GM21381 (cell line): ENCODE measurements around the gene SMURF2.

Source experiments
- ATAC-seq: cut with Tn5 transposase; IDR thresholded peaks from one replicate; pipeline ENCODE4 v1.9.1; 2021; ENCODE audit warnings: mild to moderate bottlenecking, moderate library complexity; ENCODE audit not compliant: unreplicated experiment

SMURF2 gene

GRCh38 chr17:64544742-64545141 is 117.4 kb downstream of the SMURF2 start:
- ATAC-seq, result no peak

- no peak for ATAC-seq
Measured at GRCh38 chr17:64540118-64540776, 121.9 kb downstream of the SMURF2 start.

- no peak for ATAC-seq
Measured at GRCh38 chr17:64538508-64539130, 123.5 kb downstream of the SMURF2 start.

GRCh38 chr17:64537488-64537887 is 124.6 kb downstream of the SMURF2 start:
- no peak for ATAC-seq

GRCh38 chr17:64536913-64537312 is 125.2 kb downstream of the SMURF2 start:
- no peak for ATAC-seq

- ATAC-seq, result no peak
Measured at GRCh38 chr17:64535357-64535756, 126.8 kb downstream of the SMURF2 start.

GRCh38 chr17:64534187-64534586 is 127.9 kb downstream of the SMURF2 start:
- ATAC-seq, result no peak

- ATAC-seq, result no peak
Measured at GRCh38 chr17:64533784-64534183, 128.3 kb downstream of the SMURF2 start.

GRCh38 chr17:64532409-64532808 is 129.7 kb downstream of the SMURF2 start:
- ATAC-seq, result no peak

- ATAC-seq, result no peak
Measured at GRCh38 chr17:64531955-64532371, 130.1 kb downstream of the SMURF2 start.

GRCh38 chr17:64529221-64529620 is 132.9 kb downstream of the SMURF2 start:
- ATAC-seq, result no peak

- no peak for ATAC-seq
Measured at GRCh38 chr17:64527914-64528313, 134.2 kb downstream of the SMURF2 start.

GRCh38 chr17:64520359-64520758 is 141.7 kb downstream of the SMURF2 start:
- ATAC-seq, result no peak

GRCh38 chr17:64519601-64520000 is 142.5 kb downstream of the SMURF2 start:
- ATAC-seq, result no peak

- ATAC-seq, result no peak
Measured at GRCh38 chr17:64515829-64516228, 146.3 kb downstream of the SMURF2 start.

GRCh38 chr17:64515419-64515818 is 146.7 kb downstream of the SMURF2 start:
- ATAC-seq, result no peak

GRCh38 chr17:64509179-64509578 is 152.9 kb downstream of the SMURF2 start:
- no peak for ATAC-seq

GRCh38 chr17:64508683-64509082 is 153.4 kb downstream of the SMURF2 start:
- no peak for ATAC-seq

- peak; percentile 10 for ATAC-seq
Measured at GRCh38 chr17:64507413-64507782, 154.7 kb downstream of the SMURF2 start.

- ATAC-seq, result peak; percentile 68
Measured at GRCh38 chr17:64506576-64507412, 155.3 kb downstream of the SMURF2 start, which contains the start of gene CEP95. Gene CEP95 (plus strand): TSS chr17:64506977. CDS start chr17:64507098, 121 bp downstream.

GRCh38 chr17:64506201-64506575 is 155.9 kb downstream of the SMURF2 start, which contains the start of gene DDX5:
Gene DDX5 (minus strand): TSS chr17:64506289. CDS start chr17:64506119, 170 bp downstream.
- ATAC-seq, result peak; percentile 60
